Measurements from ENCODE around the gene OTOP2. TPM values are rescaled to one million over a fixed set of nuclear protein-coding genes. Genes with fewer than 3 reads are reported as not detected.

OTOP2 gene
- total and polyA plus RNA-seq, 2 of the 4 experiments (the other 2 are of a cell fraction): not detected

DNA sequence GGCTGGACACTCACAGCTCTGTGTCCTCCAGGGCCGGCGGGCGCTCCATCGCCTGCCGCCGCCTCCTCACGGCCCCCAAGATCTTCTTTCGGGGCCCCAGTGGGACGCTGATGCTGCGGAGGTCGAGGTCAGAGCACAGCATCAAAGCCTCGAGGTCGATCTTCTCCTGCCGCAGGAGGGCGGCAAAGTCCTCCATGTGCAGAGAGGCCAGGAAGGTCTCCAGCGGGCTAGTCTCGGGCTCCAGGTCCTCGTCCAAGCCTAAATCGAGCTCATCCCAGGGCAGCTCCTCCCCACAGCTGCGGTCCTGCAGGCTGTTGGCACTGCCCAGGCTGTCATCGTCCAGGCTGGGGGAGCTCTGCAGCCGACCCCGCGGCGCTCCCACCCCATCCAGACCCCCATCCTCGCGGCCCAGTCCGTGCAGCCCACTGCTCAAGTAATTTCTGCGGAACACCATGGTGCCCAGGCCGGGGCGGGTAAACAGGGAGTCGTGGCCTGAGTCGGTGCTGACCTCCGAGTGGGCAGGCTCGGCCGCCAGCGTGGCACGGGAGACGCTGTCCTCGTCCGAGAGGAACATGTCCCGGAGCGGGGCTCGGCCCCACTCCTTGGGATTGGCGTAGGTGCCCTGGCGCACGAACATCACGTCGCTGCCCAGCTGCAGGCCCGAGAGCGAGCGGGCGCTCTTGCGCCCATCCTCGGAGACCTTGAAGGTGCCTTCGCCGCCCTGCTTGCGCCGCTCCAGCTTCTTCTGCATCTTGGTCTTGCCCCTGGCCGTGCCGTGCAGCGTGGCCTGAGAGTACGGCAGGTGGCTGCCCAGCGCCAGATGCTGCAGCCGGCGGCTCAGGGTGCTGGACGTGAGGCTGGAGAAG lies 4.4 kb upstream of the OTOP2 start:
- H3K18ac ChIP-seq (ENCODE audit: low read depth, low read length): no peak overlapping the region
- no peaks in the 10 kb centered on the region for H3K79me1 ChIP-seq (ENCODE audit: low read depth in 1 of 2, low read length in 2 of 2)
- H3K4me3 ChIP-seq (ENCODE audit: insufficient read depth, low read depth, low read length): no peak overlapping the region
- H3K9me1 ChIP-seq (ENCODE audit: insufficient read depth, low read length): no peaks in the 10 kb centered on the region
- POLR2A ChIA-PET (ENCODE audit: unreplicated experiment): no interaction called here
- no peak for DNase-seq
- no peak overlapping the region for H2BK20ac ChIP-seq (ENCODE audit: low read depth, low read length)
- H4K5ac ChIP-seq (ENCODE audit: low read depth, low read length): no peak overlapping the region
- TF ChIP-seq ELK1 (IDR thresholded peaks at IDR 0.05; ENCODE audit: borderline replicate concordance, low read depth, low read length) (no peak), RAD21 (IDR thresholded peaks at IDR 0.05; ENCODE audit: low read length) (0 out of 2 replicates have a peak, but pooled peaks have one; percentile 15)
- TF ChIP-seq, protein P1, sequence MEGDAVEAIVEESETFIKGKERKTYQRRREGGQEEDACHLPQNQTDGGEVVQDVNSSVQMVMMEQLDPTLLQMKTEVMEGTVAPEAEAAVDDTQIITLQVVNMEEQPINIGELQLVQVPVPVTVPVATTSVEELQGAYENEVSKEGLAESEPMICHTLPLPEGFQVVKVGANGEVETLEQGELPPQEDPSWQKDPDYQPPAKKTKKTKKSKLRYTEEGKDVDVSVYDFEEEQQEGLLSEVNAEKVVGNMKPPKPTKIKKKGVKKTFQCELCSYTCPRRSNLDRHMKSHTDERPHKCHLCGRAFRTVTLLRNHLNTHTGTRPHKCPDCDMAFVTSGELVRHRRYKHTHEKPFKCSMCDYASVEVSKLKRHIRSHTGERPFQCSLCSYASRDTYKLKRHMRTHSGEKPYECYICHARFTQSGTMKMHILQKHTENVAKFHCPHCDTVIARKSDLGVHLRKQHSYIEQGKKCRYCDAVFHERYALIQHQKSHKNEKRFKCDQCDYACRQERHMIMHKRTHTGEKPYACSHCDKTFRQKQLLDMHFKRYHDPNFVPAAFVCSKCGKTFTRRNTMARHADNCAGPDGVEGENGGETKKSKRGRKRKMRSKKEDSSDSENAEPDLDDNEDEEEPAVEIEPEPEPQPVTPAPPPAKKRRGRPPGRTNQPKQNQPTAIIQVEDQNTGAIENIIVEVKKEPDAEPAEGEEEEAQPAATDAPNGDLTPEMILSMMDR (conservative IDR thresholded peaks at IDR 0.05; ENCODE audit: low read depth, low read length): peak; percentile 23; the same call in 1 of the 2 replicates
- H2BK120ac ChIP-seq (ENCODE audit: low read depth, low read length): no peak overlapping the region
- H2AK5ac ChIP-seq (ENCODE audit: low read depth, low read length): no peak overlapping the region
- no peak overlapping the region for H3K27ac ChIP-seq (ENCODE audit: insufficient read depth, low read length)
- BruUV-seq (replicated peaks): no TSS peak
- intact Hi-C loops (cut with micrococcal nuclease): no loop called here
- 55% methylated on average over 37 of the region's 67 CpGs; no CpG with 5 or more reads in 1 of the 2 experiments for WGBS, 2 experiments (ENCODE audit: extremely low coverage in 2 of 2, insufficient read length in 1 of 2)
- no peak overlapping the region for H2BK5ac ChIP-seq (ENCODE audit: low read depth, low read length, poor library complexity, severe bottlenecking)
- H2AK9ac ChIP-seq (replicated peaks; ENCODE audit: low read depth, low read length, poor library complexity): no peak overlapping the region
- H2AFZ ChIP-seq (replicated peaks; ENCODE audit: low read length, poor library complexity): peak overlapping the region; percentile 23
- no peaks in the 10 kb centered on the region for H3K9me3 ChIP-seq (ENCODE audit: control insufficient read depth, insufficient read depth, low read length)
- H3K4me2 ChIP-seq (ENCODE audit: low read depth, low read length): no peak overlapping the region
- H3K23ac ChIP-seq (ENCODE audit: low read depth, low read length): no peak overlapping the region
- H3K4me1 ChIP-seq (ENCODE audit: control insufficient read depth, insufficient read depth, low read length): no peaks in the 10 kb centered on the region
- H3K14ac ChIP-seq (replicated peaks; ENCODE audit: low read depth, low read length): no peak overlapping the region
- ATAC-seq (ENCODE audit: low read depth): peak; percentile 24; the same call in 1 of the 2 replicates
- in situ Hi-C loops (cut with MboI; ENCODE audit: low sequenced_read_pairs): no loop called here
- dilution Hi-C loops (cut with HindIII; ENCODE audit: low sequenced_read_pairs, unreplicated experiment): no loop called here
- no peak overlapping the region for H3K56ac ChIP-seq (ENCODE audit: extremely low read depth, insufficient read depth, low read length)
- no peaks in the 10 kb centered on the region for H4K20me1 ChIP-seq (ENCODE audit: insufficient read depth, low read length)
- no peaks in the 10 kb centered on the region for H3K36me3 ChIP-seq (ENCODE audit: control insufficient read depth, insufficient read depth, low read length)
- peaks cover 67% of the 10 kb centered on the region for H3K27me3 ChIP-seq (ENCODE audit: control insufficient read depth, insufficient read depth, low read length)
- H3K4ac ChIP-seq (ENCODE audit: low read depth, low read length): no peak overlapping the region
- no peak overlapping the region for H4K8ac ChIP-seq (ENCODE audit: low read depth in 2 of 2, low read length in 2 of 2)
- no peak overlapping the region for H3K9ac ChIP-seq (ENCODE audit: low read depth, low read length)
- H2BK15ac ChIP-seq (ENCODE audit: low read depth, low read length): no peak overlapping the region
- CTCF ChIA-PET: interaction anchor here (0.7 to 1.1 kb wide), 2 partner anchors 35 to 38 kb away, joined by 3 to 7 read pairs; no protein-coding TSS in a partner anchor
- no peak overlapping the region for H4K91ac ChIP-seq (ENCODE audit: insufficient read depth, low read depth, low read length)

Measured in IMR-90 (cell line).